ENCODE measurements around the gene PPP1R3F. TPM values are rescaled to one million over a fixed set of nuclear protein-coding genes. Genes with fewer than 3 reads are reported as not detected.

The PPP1R3F gene
- total and polyA plus RNA-seq, 4 donors, result 0.78 to 1.7 (median 1.4) TPM

GRCh38 chrX:49290215-49290614 is 20.6 kb downstream of the PPP1R3F start:
- Histone ChIP-seq H3K9me3 (ENCODE audit: control insufficient read depth in 4 of 4, low read length in 3 of 4) (no peaks in the 10 kb centered on the region), H3K4me3 (ENCODE audit: low read depth in 1 of 3, low read length in 3 of 3) (no peak overlapping the region), H3K36me3 (ENCODE audit: control insufficient read depth in 4 of 4, insufficient read depth in 3 of 4, low read depth in 1 of 4, low read length in 3 of 4) (no peaks in the 10 kb centered on the region), H3K4me1 (ENCODE audit: control insufficient read depth in 4 of 4, insufficient read depth in 4 of 4, low read length in 3 of 4) (peaks cover 0 to 4% (median under 1%) of the 10 kb centered on the region in 4 donors), H3K27ac (ENCODE audit: low read depth in 1 of 2, low read length in 2 of 2) (no peak overlapping the region), H3K27me3 (ENCODE audit: control insufficient read depth in 4 of 4, insufficient read depth in 4 of 4, low read length in 3 of 4) (no peaks in the 10 kb centered on the region), H3K9ac (ENCODE audit: low read depth in 1 of 2, low read length in 2 of 2) (no peak overlapping the region)
- WGBS, result 78% methylated on average over 7 of the region's 7 CpGs
- no peak for DNase-seq (ENCODE audit: low spot score)
- TF ChIP-seq RXRA (IDR thresholded peaks at IDR 0.05) (no peak), FOXA2 (IDR thresholded peaks at IDR 0.05) (no peak), EGR1 (IDR thresholded peaks at IDR 0.05; ENCODE audit: low read depth in 2 of 2) (no peak), REST (IDR thresholded peaks at IDR 0.05) (no peak), RAD21 (IDR thresholded peaks at IDR 0.05) (no peak), SP1 (IDR thresholded peaks at IDR 0.05) (no peak), NR2F2 (IDR thresholded peaks at IDR 0.05) (no peak), MAX (IDR thresholded peaks at IDR 0.05) (no peak), CTCF (IDR thresholded peaks at IDR 0.05; ENCODE audit: low read depth, low read length, missing input control) (no peak), HNF4G (IDR thresholded peaks at IDR 0.05) (no peak), HNF4A (conservative IDR thresholded peaks at IDR 0.05) (no peak), JUND (IDR thresholded peaks at IDR 0.05) (no peak), ZBTB33 (IDR thresholded peaks at IDR 0.05) (no peak), ATF3 (IDR thresholded peaks at IDR 0.05) (no peak), YY1 (IDR thresholded peaks at IDR 0.05) (no peak)

- TF ChIP-seq ATF3 (IDR thresholded peaks at IDR 0.05) (no peak), CTCF (IDR thresholded peaks at IDR 0.05; ENCODE audit: low read depth, low read length, missing input control) (peak; percentile 54), RAD21 (IDR thresholded peaks at IDR 0.05) (peak; percentile 61 to 77)
- Histone ChIP-seq H3K9ac (ENCODE audit: low read depth in 1 of 2, low read length in 2 of 2) (no peak overlapping the region), H3K9me3 (ENCODE audit: control insufficient read depth in 4 of 4, low read length in 3 of 4) (no peaks in the 10 kb centered on the region), H3K4me1 (ENCODE audit: control insufficient read depth in 4 of 4, insufficient read depth in 4 of 4, low read length in 3 of 4) (peaks cover 0 to 4% (median under 1%) of the 10 kb centered on the region in 4 donors), H3K27ac (ENCODE audit: low read depth in 1 of 2, low read length in 2 of 2) (no peak overlapping the region), H3K36me3 (ENCODE audit: control insufficient read depth in 4 of 4, insufficient read depth in 3 of 4, low read depth in 1 of 4, low read length in 3 of 4) (no peaks in the 10 kb centered on the region), H3K27me3 (ENCODE audit: control insufficient read depth in 4 of 4, insufficient read depth in 4 of 4, low read length in 3 of 4) (no peaks in the 10 kb centered on the region), H3K4me3 (ENCODE audit: low read depth in 1 of 3, low read length in 3 of 3) (no peak overlapping the region)
- WGBS, result 21% methylated on average over 11 of the region's 11 CpGs
- DNase-seq (ENCODE audit: low spot score), result peak; percentile 68
Measured at GRCh38 chrX:49291615-49292337, 22.2 kb downstream of the PPP1R3F start.

Data from liver (tissue), 9 donors.